Neural progenitor cell (in vitro differentiated cells): Measurements from ENCODE around the gene DHX34.

ENCODE experiments used
- EZH2 ChIP-seq: fragments of 200-600 bp; sonication (generic); IDR thresholded peaks from 2 replicates; pipeline ENCODE4 v1.6.1; 2017; ENCODE audit warnings: antibody characterized with exemption, mild to moderate bottlenecking, moderate library complexity
- EZH2phosphoT487 ChIP-seq: fragments of 200-600 bp; sonication (generic); IDR thresholded peaks from 2 replicates; pipeline ENCODE4 v1.6.1; 2017; ENCODE audit warnings: antibody characterized with exemption
- TF ChIP-seq, protein P1 (sequence below): fragments of 200-600 bp; sonication (generic); IDR thresholded peaks from 2 replicates; pipeline ENCODE4 v1.5.1; 2017; ENCODE audit warnings: antibody characterized with exemption, mild to moderate bottlenecking

DNA sequence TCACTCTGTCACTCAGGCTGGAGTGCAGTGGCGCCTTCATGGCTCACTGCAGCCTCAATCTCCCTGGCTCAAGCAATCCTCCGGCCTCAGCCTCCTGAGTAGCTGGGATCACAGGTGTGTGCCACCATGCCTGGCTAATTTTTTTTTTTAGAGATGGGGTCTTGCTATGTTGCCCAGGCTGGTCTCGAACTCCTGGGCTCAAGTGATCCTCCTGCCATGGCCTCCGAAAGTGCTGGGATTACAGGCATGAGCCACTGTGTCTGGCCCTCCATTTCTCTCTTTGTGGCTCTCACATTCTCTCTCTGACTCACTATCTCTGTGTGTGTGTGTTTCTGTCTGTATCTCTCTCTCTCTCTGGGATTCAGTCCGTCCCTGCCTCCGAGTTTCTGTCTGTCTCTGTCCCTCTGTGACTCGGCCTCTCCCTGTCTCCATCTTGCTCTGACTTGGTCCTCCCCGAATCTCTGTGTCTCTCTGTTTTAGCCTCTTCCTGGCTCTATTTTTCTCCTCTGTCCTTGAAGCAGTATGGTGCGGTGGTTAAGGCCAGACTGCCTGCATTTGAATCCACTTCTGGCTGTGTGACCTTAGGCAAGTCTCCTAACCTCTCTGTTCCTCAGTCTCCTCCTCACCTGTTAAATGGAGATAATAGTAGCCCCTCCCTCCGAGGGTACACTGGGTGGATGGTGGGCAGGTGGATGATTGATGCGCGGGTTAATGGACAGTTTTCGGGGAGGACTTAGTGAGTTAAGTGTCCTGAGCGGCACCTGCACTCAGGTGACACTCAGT is 59.2 kb downstream of the DHX34 start:
- TF ChIP-seq, protein P1, sequence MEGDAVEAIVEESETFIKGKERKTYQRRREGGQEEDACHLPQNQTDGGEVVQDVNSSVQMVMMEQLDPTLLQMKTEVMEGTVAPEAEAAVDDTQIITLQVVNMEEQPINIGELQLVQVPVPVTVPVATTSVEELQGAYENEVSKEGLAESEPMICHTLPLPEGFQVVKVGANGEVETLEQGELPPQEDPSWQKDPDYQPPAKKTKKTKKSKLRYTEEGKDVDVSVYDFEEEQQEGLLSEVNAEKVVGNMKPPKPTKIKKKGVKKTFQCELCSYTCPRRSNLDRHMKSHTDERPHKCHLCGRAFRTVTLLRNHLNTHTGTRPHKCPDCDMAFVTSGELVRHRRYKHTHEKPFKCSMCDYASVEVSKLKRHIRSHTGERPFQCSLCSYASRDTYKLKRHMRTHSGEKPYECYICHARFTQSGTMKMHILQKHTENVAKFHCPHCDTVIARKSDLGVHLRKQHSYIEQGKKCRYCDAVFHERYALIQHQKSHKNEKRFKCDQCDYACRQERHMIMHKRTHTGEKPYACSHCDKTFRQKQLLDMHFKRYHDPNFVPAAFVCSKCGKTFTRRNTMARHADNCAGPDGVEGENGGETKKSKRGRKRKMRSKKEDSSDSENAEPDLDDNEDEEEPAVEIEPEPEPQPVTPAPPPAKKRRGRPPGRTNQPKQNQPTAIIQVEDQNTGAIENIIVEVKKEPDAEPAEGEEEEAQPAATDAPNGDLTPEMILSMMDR = no peak
- TF ChIP-seq EZH2 = no peak
- no peak for TF ChIP-seq EZH2phosphoT487
